K562 (cell line): Measurements from ENCODE around the gene SAFB.

Source experiments
- CBX5 ChIP-seq: IDR thresholded peaks from 2 replicates; pipeline ENCODE4 v1.6.1; 2014; ENCODE audit warnings: low read depth, borderline replicate concordance
- HNRNPH1 ChIP-seq: fragments of 200-400 bp; formaldehyde crosslinking; optimal IDR thresholded peaks from 2 replicates; pipeline ENCODE3; 2017; ENCODE audit warnings: low read depth, mild to moderate bottlenecking, low read length, moderate library complexity

DNA sequence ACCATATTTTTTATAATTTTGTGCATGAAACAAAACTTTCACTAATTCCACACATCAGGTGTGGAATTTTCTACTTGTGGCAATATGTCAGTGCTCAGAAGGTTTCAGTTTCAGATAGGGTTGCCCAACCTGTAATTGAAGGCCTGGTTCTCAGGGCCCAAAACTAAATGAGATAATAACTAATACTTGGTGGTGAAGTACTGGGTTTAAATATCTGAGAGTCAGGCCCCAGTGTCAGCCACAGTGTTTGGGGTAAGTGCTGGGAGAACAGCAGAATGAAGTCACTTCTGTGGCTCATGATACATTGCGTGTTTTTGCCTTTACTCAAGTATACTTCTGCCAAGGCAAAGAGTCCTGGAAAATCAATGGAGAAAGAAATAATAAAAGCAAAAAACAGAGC lies 5.6 kb downstream of the SAFB start:
- no peak for TF ChIP-seq CBX5
- no peak for TF ChIP-seq HNRNPH1
